ENCODE results near the gene SSPN. TPM values are rescaled to one million over a fixed set of nuclear protein-coding genes. Genes with fewer than 3 reads are reported as not detected.

The SSPN gene
- total RNA-seq, 1 donor from 2014 or later: not detected

- intact Hi-C loops (cut with micrococcal nuclease): no loop called here
Observed at GRCh38 chr12:26187014-26187798, 8.2 kb upstream of the SSPN start.

- intact Hi-C loops (cut with micrococcal nuclease): no loop called here
Observed at GRCh38 chr12:26188127-26188526, 7.2 kb upstream of the SSPN start.

- intact Hi-C loops (cut with micrococcal nuclease): no loop called here
Observed at GRCh38 chr12:26188641-26189040, 6.7 kb upstream of the SSPN start.

- intact Hi-C loops (cut with micrococcal nuclease): no loop called here
Observed at GRCh38 chr12:26192142-26192541, 3.2 kb upstream of the SSPN start.

GRCh38 chr12:26193539-26193938, 1.8 kb upstream of the SSPN start:
- intact Hi-C loops (cut with micrococcal nuclease): no loop called here

GRCh38 chr12:26195641-26196420, 458 bp downstream of the SSPN start:
- intact Hi-C loops (cut with micrococcal nuclease): no loop called here

GRCh38 chr12:26196421-26196716, 996 bp downstream of the SSPN start:
- intact Hi-C loops (cut with micrococcal nuclease): no loop called here

- intact Hi-C loops (cut with micrococcal nuclease): no loop called here
Observed at GRCh38 chr12:26197832-26198231, 2.5 kb downstream of the SSPN start.

- intact Hi-C loops (cut with micrococcal nuclease): no loop called here
Observed at GRCh38 chr12:26198742-26199141, 3.4 kb downstream of the SSPN start.

- intact Hi-C loops (cut with micrococcal nuclease): no loop called here
Observed at GRCh38 chr12:26203167-26203780, 7.9 kb downstream of the SSPN start.

- intact Hi-C loops (cut with micrococcal nuclease): no loop called here
Observed at GRCh38 chr12:26204612-26205289, 9.4 kb downstream of the SSPN start.

GRCh38 chr12:26205298-26205697, 9.9 kb downstream of the SSPN start:
- intact Hi-C loops (cut with micrococcal nuclease): no loop called here

- intact Hi-C loops (cut with micrococcal nuclease): no loop called here
Observed at GRCh38 chr12:26205941-26206340, 10.6 kb downstream of the SSPN start.

GRCh38 chr12:26211331-26211730, 16.0 kb downstream of the SSPN start:
- intact Hi-C loops (cut with micrococcal nuclease): no loop called here

GRCh38 chr12:26212396-26212795, 17.0 kb downstream of the SSPN start:
- intact Hi-C loops (cut with micrococcal nuclease): no loop called here

GRCh38 chr12:26212988-26213387, 17.6 kb downstream of the SSPN start:
- intact Hi-C loops (cut with micrococcal nuclease): no loop called here

- intact Hi-C loops (cut with micrococcal nuclease): no loop called here
Observed at GRCh38 chr12:26214121-26214520, 18.7 kb downstream of the SSPN start.

- intact Hi-C loops (cut with micrococcal nuclease): no loop called here
Observed at GRCh38 chr12:26219736-26220135, 24.4 kb downstream of the SSPN start.

- intact Hi-C loops (cut with micrococcal nuclease): no loop called here
Observed at GRCh38 chr12:26224657-26225056, 29.3 kb downstream of the SSPN start.

- intact Hi-C loops (cut with micrococcal nuclease): no loop called here
Observed at GRCh38 chr12:26226122-26226521, 30.7 kb downstream of the SSPN start.

- intact Hi-C loops (cut with micrococcal nuclease): no loop called here
Observed at GRCh38 chr12:26226629-26227360, 31.4 kb downstream of the SSPN start.

Data from T-helper 2 cell treated with Interferon-gamma antibody and Interleukin-4, amounts not matched to agents 100 ng/mL and 5 ng/mL, for 36 hours (primary cell).